ENCODE measurements around the gene NUDCD3. TPM values are rescaled to one million over a fixed set of nuclear protein-coding genes. Genes with fewer than 3 reads are reported as not detected.

The NUDCD3 gene
- total and polyA plus RNA-seq, 4 donors: 24.8 to 91.0 (median 52.4) TPM

DNA sequence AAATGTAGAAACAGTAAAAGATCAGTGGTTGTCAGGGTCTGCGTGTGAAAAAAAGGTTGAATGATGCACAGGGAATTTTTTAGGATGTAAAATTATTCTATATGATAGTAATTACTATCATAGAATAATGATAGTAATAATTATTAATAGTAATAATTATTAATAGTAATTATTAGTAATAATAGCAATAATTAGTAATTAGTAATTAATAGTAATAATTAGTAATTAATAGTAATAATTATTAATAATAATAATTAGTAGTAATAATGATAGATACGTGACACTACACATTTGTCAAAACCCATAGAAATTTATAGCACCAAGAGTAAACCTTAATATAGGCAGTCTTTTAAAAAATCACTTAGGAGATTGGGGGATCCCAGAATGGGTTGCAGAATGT, 4.5 kb upstream of the NUDCD3 start:
- 85 to 88% methylated on average over 2 of the region's 2 CpGs for WGBS, 2 donors
- H3K9me3 ChIP-seq (ENCODE audit: control insufficient read depth in 4 of 4, insufficient read depth in 3 of 4, low read length in 3 of 4): no peaks in the 10 kb centered on the region
- peaks cover 0 to 6% (median 0%) of the 10 kb centered on the region in 3 donors for H3K27me3 ChIP-seq (ENCODE audit: control insufficient read depth in 3 of 3, insufficient read depth in 3 of 3, low read length in 2 of 3)
- H3K4me1 ChIP-seq (ENCODE audit: control insufficient read depth in 5 of 5, insufficient read depth in 5 of 5, low read length in 5 of 5): peaks cover 0 to 5% (median 0%) of the 10 kb centered on the region in 5 donors
- DNase-seq (no peak), ATAC-seq (ENCODE audit: insufficient read depth, low FRiP score) (no peak)
- H3K27ac ChIP-seq (ENCODE audit: low read depth in 1 of 2, low read length in 1 of 2): no peak overlapping the region
- H3K9ac ChIP-seq (ENCODE audit: insufficient read depth in 1 of 2, low read length in 2 of 2): no peak overlapping the region
- no peak overlapping the region for H3K4me3 ChIP-seq
- H3K36me3 ChIP-seq (ENCODE audit: control insufficient read depth in 4 of 4, insufficient read depth in 4 of 4, low read length in 4 of 4): peaks cover 0 to 2% (median 0%) of the 10 kb centered on the region in 4 donors
- TF ChIP-seq, protein P1, sequence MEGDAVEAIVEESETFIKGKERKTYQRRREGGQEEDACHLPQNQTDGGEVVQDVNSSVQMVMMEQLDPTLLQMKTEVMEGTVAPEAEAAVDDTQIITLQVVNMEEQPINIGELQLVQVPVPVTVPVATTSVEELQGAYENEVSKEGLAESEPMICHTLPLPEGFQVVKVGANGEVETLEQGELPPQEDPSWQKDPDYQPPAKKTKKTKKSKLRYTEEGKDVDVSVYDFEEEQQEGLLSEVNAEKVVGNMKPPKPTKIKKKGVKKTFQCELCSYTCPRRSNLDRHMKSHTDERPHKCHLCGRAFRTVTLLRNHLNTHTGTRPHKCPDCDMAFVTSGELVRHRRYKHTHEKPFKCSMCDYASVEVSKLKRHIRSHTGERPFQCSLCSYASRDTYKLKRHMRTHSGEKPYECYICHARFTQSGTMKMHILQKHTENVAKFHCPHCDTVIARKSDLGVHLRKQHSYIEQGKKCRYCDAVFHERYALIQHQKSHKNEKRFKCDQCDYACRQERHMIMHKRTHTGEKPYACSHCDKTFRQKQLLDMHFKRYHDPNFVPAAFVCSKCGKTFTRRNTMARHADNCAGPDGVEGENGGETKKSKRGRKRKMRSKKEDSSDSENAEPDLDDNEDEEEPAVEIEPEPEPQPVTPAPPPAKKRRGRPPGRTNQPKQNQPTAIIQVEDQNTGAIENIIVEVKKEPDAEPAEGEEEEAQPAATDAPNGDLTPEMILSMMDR (IDR thresholded peaks at IDR 0.05; ENCODE audit: control extremely low read depth, extremely low read depth): no peak

DNA sequence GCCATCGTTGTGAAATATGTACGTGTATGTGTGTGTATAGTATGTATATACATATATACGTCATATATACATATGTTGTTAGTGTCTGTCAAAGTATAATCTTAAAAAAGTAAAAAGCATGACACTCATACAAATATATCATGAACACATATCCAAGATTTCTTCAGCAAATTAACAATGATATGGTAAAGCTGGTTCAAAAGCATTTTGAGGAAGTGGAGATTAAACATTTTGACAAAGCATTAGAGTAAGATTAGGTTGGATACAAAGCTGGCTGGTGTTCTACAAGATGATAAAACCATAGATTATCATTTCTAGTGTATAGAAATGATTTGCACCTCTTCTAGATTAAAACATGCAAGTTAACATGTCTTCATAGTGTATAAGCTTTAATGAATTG, 771 bp upstream of the NUDCD3 start:
- no peaks in the 10 kb centered on the region for H3K9me3 ChIP-seq (ENCODE audit: control insufficient read depth in 4 of 4, insufficient read depth in 3 of 4, low read length in 3 of 4)
- H3K4me3 ChIP-seq: no peak overlapping the region
- TF ChIP-seq, protein P1 (IDR thresholded peaks at IDR 0.05; ENCODE audit: control extremely low read depth, extremely low read depth): no peak
- peak overlapping the region in 1 of 2 donors; percentile 28 for H3K9ac ChIP-seq (ENCODE audit: insufficient read depth in 1 of 2, low read length in 2 of 2)
- H3K4me1 ChIP-seq (ENCODE audit: control insufficient read depth in 5 of 5, insufficient read depth in 5 of 5, low read length in 5 of 5): peaks cover 3 to 16% (median 8%) of the 10 kb centered on the region in 5 donors
- ATAC-seq (ENCODE audit: insufficient read depth, low FRiP score) (no peak), DNase-seq (no peak)
- peak overlapping the region in 1 of 2 donors; percentile 98 for H3K27ac ChIP-seq (ENCODE audit: low read depth in 1 of 2, low read length in 1 of 2)
- WGBS, 2 donors: 10 to 12% methylated on average over 3 of the region's 3 CpGs
- peaks cover 0 to 3% (median 0%) of the 10 kb centered on the region in 4 donors for H3K36me3 ChIP-seq (ENCODE audit: control insufficient read depth in 4 of 4, insufficient read depth in 4 of 4, low read length in 4 of 4)
- H3K27me3 ChIP-seq (ENCODE audit: control insufficient read depth in 3 of 3, insufficient read depth in 3 of 3, low read length in 2 of 3): peaks cover 0 to 6% (median 0%) of the 10 kb centered on the region in 3 donors

DNA sequence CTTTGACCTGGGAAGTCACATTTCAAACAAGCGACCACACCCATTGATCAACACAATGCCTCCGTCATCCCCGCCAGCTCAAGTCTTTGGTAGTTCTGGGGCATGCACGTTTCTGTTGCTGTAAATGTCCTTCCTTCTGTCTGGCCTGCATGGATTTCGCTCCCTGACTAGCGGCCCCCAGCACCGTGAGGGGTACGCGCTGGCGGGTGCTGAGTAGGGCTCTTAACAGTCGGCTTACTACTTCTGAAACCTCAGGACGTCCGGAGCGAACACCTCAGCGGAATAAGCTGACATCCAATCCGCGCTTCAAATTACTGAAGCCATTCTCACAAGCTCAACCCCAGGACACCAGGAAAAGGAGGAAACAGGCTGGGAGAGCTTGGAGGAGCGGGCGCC, 505 bp downstream of the NUDCD3 start:
- whole genome bisulfite sequencing, 2 donors: 0% methylated on average over 19 of the region's 19 CpGs
- no peaks in the 10 kb centered on the region for H3K9me3 ChIP-seq (ENCODE audit: control insufficient read depth in 4 of 4, insufficient read depth in 3 of 4, low read length in 3 of 4)
- H3K9ac ChIP-seq (ENCODE audit: insufficient read depth in 1 of 2, low read length in 2 of 2): peak overlapping the region; percentile 66 to 80
- TF ChIP-seq, protein P1 (IDR thresholded peaks at IDR 0.05; ENCODE audit: control extremely low read depth, extremely low read depth): no peak
- peak overlapping the region; percentile 95 to 98 for H3K27ac ChIP-seq (ENCODE audit: low read depth in 1 of 2, low read length in 1 of 2)
- peak overlapping the region; percentile 75 for H3K4me3 ChIP-seq
- H3K27me3 ChIP-seq (ENCODE audit: control insufficient read depth in 3 of 3, insufficient read depth in 3 of 3, low read length in 2 of 3): no peaks in the 10 kb centered on the region
- ATAC-seq (ENCODE audit: insufficient read depth, low FRiP score): peak; percentile 13
- peaks cover 0 to 6% (median 2%) of the 10 kb centered on the region in 4 donors for H3K36me3 ChIP-seq (ENCODE audit: control insufficient read depth in 4 of 4, insufficient read depth in 4 of 4, low read length in 4 of 4)
- peaks cover 3 to 23% (median 13%) of the 10 kb centered on the region in 5 donors for H3K4me1 ChIP-seq (ENCODE audit: control insufficient read depth in 5 of 5, insufficient read depth in 5 of 5, low read length in 5 of 5)
- peak in 1 of 3 donors; percentile 13 for DNase-seq

DNA sequence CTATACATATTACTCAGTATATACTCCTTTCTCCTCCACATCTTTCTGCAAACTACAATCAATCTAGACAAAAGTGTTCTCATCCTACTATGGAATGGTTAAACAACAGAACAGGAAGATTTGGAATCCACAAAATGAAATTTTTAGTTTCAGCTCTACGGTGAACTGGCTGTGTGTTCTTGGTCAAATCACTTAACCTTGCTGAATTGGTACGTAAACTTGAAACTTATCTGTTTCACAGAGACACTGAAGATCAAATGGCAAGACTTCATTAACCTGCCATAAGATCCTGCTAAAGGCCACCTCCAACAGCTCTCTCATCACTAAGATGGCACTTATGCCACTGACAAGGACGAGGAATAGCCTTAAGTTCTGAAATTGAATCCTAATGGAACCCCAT, 1.5 kb downstream of the NUDCD3 start:
- H3K4me3 ChIP-seq: no peak overlapping the region
- H3K9me3 ChIP-seq (ENCODE audit: control insufficient read depth in 4 of 4, insufficient read depth in 3 of 4, low read length in 3 of 4): no peaks in the 10 kb centered on the region
- peak overlapping the region in 1 of 2 donors; percentile 66 for H3K9ac ChIP-seq (ENCODE audit: insufficient read depth in 1 of 2, low read length in 2 of 2)
- WGBS, 2 donors: 84 to 92% methylated on average over 3 of the region's 3 CpGs
- H3K27me3 ChIP-seq (ENCODE audit: control insufficient read depth in 3 of 3, insufficient read depth in 3 of 3, low read length in 2 of 3): no peaks in the 10 kb centered on the region
- H3K4me1 ChIP-seq (ENCODE audit: control insufficient read depth in 5 of 5, insufficient read depth in 5 of 5, low read length in 5 of 5): peaks cover 3 to 24% (median 15%) of the 10 kb centered on the region in 5 donors
- no peak for DNase-seq
- no peak for ATAC-seq (ENCODE audit: insufficient read depth, low FRiP score)
- peak overlapping the region in 1 of 2 donors; percentile 50 for H3K27ac ChIP-seq (ENCODE audit: low read depth in 1 of 2, low read length in 1 of 2)
- H3K36me3 ChIP-seq (ENCODE audit: control insufficient read depth in 4 of 4, insufficient read depth in 4 of 4, low read length in 4 of 4): peaks cover 5 to 16% (median 9%) of the 10 kb centered on the region in 4 donors
- TF ChIP-seq, protein P1 (IDR thresholded peaks at IDR 0.05; ENCODE audit: control extremely low read depth, extremely low read depth): no peak

Measured in lung (tissue), 12 donors.